K562 (cell line): ENCODE results near the gene MYOZ2. TPM values are rescaled to one million over a fixed set of nuclear protein-coding genes. Genes with fewer than 3 reads are reported as not detected.

ENCODE experiments used
- BACH1 ChIP-seq: fragments of 200-800 bp; sonication (Bioruptor generic); IDR thresholded peaks from 2 replicates; pipeline ENCODE4 v1.6.1; 2016; ENCODE audit warnings: missing genetic modification characterization, missing compliant biosample characterization
- BRD4 ChIP-seq: fragments of 200-600 bp; sonication (generic); IDR thresholded peaks from 2 replicates; pipeline ENCODE4 v1.6.1; 2017; ENCODE audit warnings: inconsistent platforms
- BRF1 ChIP-seq: IDR thresholded peaks from 3 replicates; pipeline ENCODE4 v1.6.1; 2011; ENCODE audit warnings: borderline replicate concordance, mild to moderate bottlenecking; ENCODE audit not compliant: insufficient read length; ENCODE audit errors: extremely low read depth
- CBFA2T2 ChIP-seq: fragments of 450-650 bp; conservative IDR thresholded peaks from 2 replicates; pipeline ENCODE4 v1.6.1; 2017; ENCODE audit warnings: mild to moderate bottlenecking
- DMBX1 ChIP-seq: fragments of 250-450 bp; sonication (Bioruptor Pico); IDR thresholded peaks from 2 replicates; pipeline ENCODE4 v1.8.0; 2022; ENCODE audit warnings: inconsistent platforms, mild to moderate bottlenecking, moderate library complexity, borderline replicate concordance
- EHMT2 ChIP-seq: fragments of 450-650 bp; IDR thresholded peaks from 2 replicates; pipeline ENCODE4 v1.6.1; 2018; ENCODE audit warnings: antibody characterized with exemption
- ETS2 ChIP-seq: IDR thresholded peaks from 2 replicates; pipeline ENCODE4 v1.6.1; 2016; ENCODE audit warnings: borderline replicate concordance, missing genetic modification characterization, mild to moderate bottlenecking, moderate library complexity, missing compliant biosample characterization; ENCODE audit not compliant: poor library complexity, severe bottlenecking
- HMGN3 ChIP-seq: IDR thresholded peaks from 2 replicates; pipeline ENCODE4 v1.6.1; 2011; ENCODE audit warnings: borderline replicate concordance, low read depth, mild to moderate bottlenecking, mixed read lengths, low read length; ENCODE audit not compliant: insufficient read length; ENCODE audit errors: extremely low read depth
- RB1 ChIP-seq: fragments of 450-650 bp; IDR thresholded peaks from 2 replicates; pipeline ENCODE4 v1.6.1; 2017; ENCODE audit warnings: low read depth, mild to moderate bottlenecking
- SRSF7 ChIP-seq: fragments of 200-400 bp; formaldehyde crosslinking; optimal IDR thresholded peaks from 2 replicates; pipeline ENCODE3; 2017; ENCODE audit warnings: mild to moderate bottlenecking, low read depth, low read length
- SRSF9 ChIP-seq: fragments of 200-400 bp; formaldehyde crosslinking; IDR thresholded peaks from 2 replicates; pipeline ENCODE4 v1.6.1; 2017; ENCODE audit warnings: low read depth, low read length, borderline replicate concordance
- TRIM28 ChIP-seq: fragments of 450-650 bp; IDR thresholded peaks from 2 replicates; pipeline ENCODE4 v1.6.1; 2017
- XRCC3 ChIP-seq: fragments of 450-650 bp; IDR thresholded peaks from 2 replicates; pipeline ENCODE4 v1.6.1; 2017; ENCODE audit warnings: mild to moderate bottlenecking, moderate library complexity
- ZNF24 ChIP-seq: fragments of 450-650 bp; IDR thresholded peaks from 2 replicates; pipeline ENCODE4 v1.6.1; 2016
- ZNF3 ChIP-seq: fragments of 250-450 bp; sonication (Bioruptor Pico); IDR thresholded peaks from 2 replicates; pipeline ENCODE4 v1.5.0; 2021; ENCODE audit warnings: mild to moderate bottlenecking, moderate library complexity
- ZNF431 ChIP-seq: sonication (generic); formaldehyde crosslinking; IDR thresholded peaks from 2 replicates; pipeline ENCODE4 v1.8.0; 2022; ENCODE audit warnings: mild to moderate bottlenecking, missing genetic modification reagents
- ZNF561 ChIP-seq: fragments of 450-650 bp; formaldehyde crosslinking; conservative IDR thresholded peaks from 2 replicates; pipeline ENCODE4 v1.4.0; 2020; ENCODE audit warnings: mild to moderate bottlenecking, moderate library complexity
- ZNF584 ChIP-seq: fragments of 200-800 bp; sonication (Bioruptor generic); IDR thresholded peaks from 2 replicates; pipeline ENCODE4 v1.6.1; 2016; ENCODE audit warnings: low read depth, mild to moderate bottlenecking, missing genetic modification characterization, missing compliant biosample characterization
- ZNF717 ChIP-seq: fragments of 250-450 bp; sonication (Bioruptor Pico); IDR thresholded peaks from 2 replicates; pipeline ENCODE4 v1.5.0; 2021
- polyA plus RNA-seq, 8 experiments: library from polyadenylated mRNA; depleted of rRNA in 4 of 8; stranded (reverse) in 5 of 8; unstranded in 3 of 8; fragments of >200 nt; fragmentation: Nextera tagmentation in 2 of 8; fragmentation: Illumina TruSeq in 1 of 8; extraction: Ambion mirVana in 2 of 8; extraction: Trizol in 1 of 8; gene quantifications; 2 replicates each; pipeline versions ENCODE4 v1.2.1 to v1.2.3, GENCODE V29; 2011 to 2014; ENCODE audit warnings: inconsistent platforms in 1 of 8, missing spikeins in 1 of 8
- total RNA-seq, 7 experiments: library from RNA; depleted of rRNA in 6 of 7; stranded (reverse); fragments of >200 nt in 6 of 7; fragmentation: Illumina TruSeq in 2 of 7; extraction: Trizol in 2 of 7; gene quantifications; 2 replicates each; pipeline versions ENCODE4 v1.2.1 to v1.2.3, GENCODE V29; 2011 to 2021; ENCODE audit warnings: low replicate concordance in 1 of 7
- TF ChIP-seq, protein P1 (sequence below), 2 experiments: fragments of 450-650 bp in 1 of 2; IDR thresholded peaks; 2 replicates each; pipeline ENCODE4 v1.6.1; 2011 to 2017; ENCODE audit warnings: low read depth in 2 of 2, antibody characterized with exemption in 1 of 2, borderline replicate concordance in 1 of 2, low read length in 1 of 2, mild to moderate bottlenecking in 1 of 2, mixed read lengths in 1 of 2; ENCODE audit not compliant: control insufficient read depth in 1 of 2
- TF ChIP-seq, protein P2 (sequence below): fragments of 450-650 bp; IDR thresholded peaks from 2 replicates; pipeline ENCODE4 v1.6.1; 2016; ENCODE audit warnings: missing biosample characterization, missing genetic modification characterization
- TF ChIP-seq, protein P3 (sequence below): sonication (generic); formaldehyde crosslinking; IDR thresholded peaks from 2 replicates; pipeline ENCODE4 v1.5.0; 2020; ENCODE audit warnings: missing genetic modification reagents
- TF ChIP-seq, protein P4 (sequence below): fragments of 150-350 bp; IDR thresholded peaks from 2 replicates; pipeline ENCODE4 v1.6.1; 2014; ENCODE audit warnings: low read depth, mild to moderate bottlenecking, low read length, borderline replicate concordance

The MYOZ2 gene
- total and polyA plus RNA-seq, 9 of the 15 experiments (the other 6 are each of a cell fraction or from before 2014, with no cell fraction given), result not detected

DNA sequence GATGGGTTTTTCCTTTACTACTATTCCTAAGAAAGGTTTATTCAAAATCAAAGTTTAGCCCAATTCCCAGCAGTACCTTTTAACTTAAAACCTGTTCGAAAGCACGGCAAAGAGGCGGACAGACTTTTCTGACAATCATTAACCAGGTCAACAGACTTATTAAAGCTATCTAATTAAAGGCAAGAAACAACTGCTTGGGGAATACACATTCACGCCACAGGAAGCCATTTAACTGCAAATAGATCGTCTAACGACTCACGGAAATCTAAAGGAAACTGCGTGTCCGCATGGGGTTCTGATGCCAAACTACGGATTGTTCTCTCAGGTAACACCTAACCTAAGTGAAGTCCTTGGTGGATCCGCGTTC, 76.2 kb downstream of the MYOZ2 start (continued):
- 0 out of 2 replicates have a peak, but pooled peaks have one; percentile 15 for TF ChIP-seq EHMT2
- TF ChIP-seq ZNF717, result no peak
- TF ChIP-seq, protein P1, sequence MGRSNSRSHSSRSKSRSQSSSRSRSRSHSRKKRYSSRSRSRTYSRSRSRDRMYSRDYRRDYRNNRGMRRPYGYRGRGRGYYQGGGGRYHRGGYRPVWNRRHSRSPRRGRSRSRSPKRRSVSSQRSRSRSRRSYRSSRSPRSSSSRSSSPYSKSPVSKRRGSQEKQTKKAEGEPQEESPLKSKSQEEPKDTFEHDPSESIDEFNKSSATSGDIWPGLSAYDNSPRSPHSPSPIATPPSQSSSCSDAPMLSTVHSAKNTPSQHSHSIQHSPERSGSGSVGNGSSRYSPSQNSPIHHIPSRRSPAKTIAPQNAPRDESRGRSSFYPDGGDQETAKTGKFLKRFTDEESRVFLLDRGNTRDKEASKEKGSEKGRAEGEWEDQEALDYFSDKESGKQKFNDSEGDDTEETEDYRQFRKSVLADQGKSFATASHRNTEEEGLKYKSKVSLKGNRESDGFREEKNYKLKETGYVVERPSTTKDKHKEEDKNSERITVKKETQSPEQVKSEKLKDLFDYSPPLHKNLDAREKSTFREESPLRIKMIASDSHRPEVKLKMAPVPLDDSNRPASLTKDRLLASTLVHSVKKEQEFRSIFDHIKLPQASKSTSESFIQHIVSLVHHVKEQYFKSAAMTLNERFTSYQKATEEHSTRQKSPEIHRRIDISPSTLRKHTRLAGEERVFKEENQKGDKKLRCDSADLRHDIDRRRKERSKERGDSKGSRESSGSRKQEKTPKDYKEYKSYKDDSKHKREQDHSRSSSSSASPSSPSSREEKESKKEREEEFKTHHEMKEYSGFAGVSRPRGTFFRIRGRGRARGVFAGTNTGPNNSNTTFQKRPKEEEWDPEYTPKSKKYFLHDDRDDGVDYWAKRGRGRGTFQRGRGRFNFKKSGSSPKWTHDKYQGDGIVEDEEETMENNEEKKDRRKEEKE (IDR thresholded peaks at IDR 0.05; ENCODE audit: borderline replicate concordance in 1 of 2, control insufficient read depth in 1 of 2, low read depth in 2 of 2, low read length in 1 of 2), result no peak
- TF ChIP-seq SRSF9, result no peak
- TF ChIP-seq XRCC3, result no peak
- TF ChIP-seq ZNF561 (CRISPR knock-in tag), result no peak
- no peak for TF ChIP-seq ZNF431 (CRISPR knock-in tag)
- TF ChIP-seq ETS2, result no peak
- no peak for TF ChIP-seq CBFA2T2
- no peak for TF ChIP-seq TRIM28
- no peak for TF ChIP-seq ZNF24
- 0 out of 2 replicates have a peak, but pooled peaks have one; percentile 18 for TF ChIP-seq BRD4
- TF ChIP-seq, protein P2, sequence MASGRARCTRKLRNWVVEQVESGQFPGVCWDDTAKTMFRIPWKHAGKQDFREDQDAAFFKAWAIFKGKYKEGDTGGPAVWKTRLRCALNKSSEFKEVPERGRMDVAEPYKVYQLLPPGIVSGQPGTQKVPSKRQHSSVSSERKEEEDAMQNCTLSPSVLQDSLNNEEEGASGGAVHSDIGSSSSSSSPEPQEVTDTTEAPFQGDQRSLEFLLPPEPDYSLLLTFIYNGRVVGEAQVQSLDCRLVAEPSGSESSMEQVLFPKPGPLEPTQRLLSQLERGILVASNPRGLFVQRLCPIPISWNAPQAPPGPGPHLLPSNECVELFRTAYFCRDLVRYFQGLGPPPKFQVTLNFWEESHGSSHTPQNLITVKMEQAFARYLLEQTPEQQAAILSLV (tag), result no peak
- TF ChIP-seq RB1, result no peak
- TF ChIP-seq SRSF7, result no peak
- no peak for TF ChIP-seq HMGN3
- TF ChIP-seq ZNF3 (CRISPR knock-in tag), result no peak
- TF ChIP-seq DMBX1, result no peak
- no peak for TF ChIP-seq BACH1 (tag)
- TF ChIP-seq BRF1, result no peak
- TF ChIP-seq, protein P3, sequence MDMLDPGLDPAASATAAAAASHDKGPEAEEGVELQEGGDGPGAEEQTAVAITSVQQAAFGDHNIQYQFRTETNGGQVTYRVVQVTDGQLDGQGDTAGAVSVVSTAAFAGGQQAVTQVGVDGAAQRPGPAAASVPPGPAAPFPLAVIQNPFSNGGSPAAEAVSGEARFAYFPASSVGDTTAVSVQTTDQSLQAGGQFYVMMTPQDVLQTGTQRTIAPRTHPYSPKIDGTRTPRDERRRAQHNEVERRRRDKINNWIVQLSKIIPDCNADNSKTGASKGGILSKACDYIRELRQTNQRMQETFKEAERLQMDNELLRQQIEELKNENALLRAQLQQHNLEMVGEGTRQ (CRISPR knock-in tag), result no peak
- TF ChIP-seq, protein P4, sequence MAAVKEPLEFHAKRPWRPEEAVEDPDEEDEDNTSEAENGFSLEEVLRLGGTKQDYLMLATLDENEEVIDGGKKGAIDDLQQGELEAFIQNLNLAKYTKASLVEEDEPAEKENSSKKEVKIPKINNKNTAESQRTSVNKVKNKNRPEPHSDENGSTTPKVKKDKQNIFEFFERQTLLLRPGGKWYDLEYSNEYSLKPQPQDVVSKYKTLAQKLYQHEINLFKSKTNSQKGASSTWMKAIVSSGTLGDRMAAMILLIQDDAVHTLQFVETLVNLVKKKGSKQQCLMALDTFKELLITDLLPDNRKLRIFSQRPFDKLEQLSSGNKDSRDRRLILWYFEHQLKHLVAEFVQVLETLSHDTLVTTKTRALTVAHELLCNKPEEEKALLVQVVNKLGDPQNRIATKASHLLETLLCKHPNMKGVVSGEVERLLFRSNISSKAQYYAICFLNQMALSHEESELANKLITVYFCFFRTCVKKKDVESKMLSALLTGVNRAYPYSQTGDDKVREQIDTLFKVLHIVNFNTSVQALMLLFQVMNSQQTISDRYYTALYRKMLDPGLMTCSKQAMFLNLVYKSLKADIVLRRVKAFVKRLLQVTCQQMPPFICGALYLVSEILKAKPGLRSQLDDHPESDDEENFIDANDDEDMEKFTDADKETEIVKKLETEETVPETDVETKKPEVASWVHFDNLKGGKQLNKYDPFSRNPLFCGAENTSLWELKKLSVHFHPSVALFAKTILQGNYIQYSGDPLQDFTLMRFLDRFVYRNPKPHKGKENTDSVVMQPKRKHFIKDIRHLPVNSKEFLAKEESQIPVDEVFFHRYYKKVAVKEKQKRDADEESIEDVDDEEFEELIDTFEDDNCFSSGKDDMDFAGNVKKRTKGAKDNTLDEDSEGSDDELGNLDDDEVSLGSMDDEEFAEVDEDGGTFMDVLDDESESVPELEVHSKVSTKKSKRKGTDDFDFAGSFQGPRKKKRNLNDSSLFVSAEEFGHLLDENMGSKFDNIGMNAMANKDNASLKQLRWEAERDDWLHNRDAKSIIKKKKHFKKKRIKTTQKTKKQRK, result no peak
- TF ChIP-seq ZNF584 (CRISPR knock-in tag), result no peak
